HepG2 (cell line): ENCODE data around the gene GLOD4. TPM values are rescaled to one million over a fixed set of nuclear protein-coding genes. Genes with fewer than 3 reads are reported as not detected.
A peak's percentile ranks its signal among the peaks of the same experiment; 100 is the strongest.

Experiments
- ATM ChIP-seq: fragments of 450-650 bp; IDR thresholded peaks from 2 replicates; pipeline ENCODE4 v1.7.1; 2017; ENCODE audit warnings: mild to moderate bottlenecking, borderline replicate concordance
- DMTF1 ChIP-seq: sonication (generic); formaldehyde crosslinking; IDR thresholded peaks from 2 replicates; pipeline ENCODE4 v1.4.0; 2020; ENCODE audit warnings: mild to moderate bottlenecking, missing genetic modification reagents
- ESRRA ChIP-seq: sonication (generic); formaldehyde crosslinking; IDR thresholded peaks from 2 replicates; pipeline ENCODE4 v1.5.1; 2020; ENCODE audit warnings: mild to moderate bottlenecking, low read depth, missing genetic modification reagents
- ETV5 ChIP-seq: IDR thresholded peaks from 2 replicates; pipeline ENCODE4 v1.6.1; 2018; ENCODE audit warnings: missing biosample characterization, missing genetic modification reagents, inconsistent platforms, borderline replicate concordance
- EZH2 ChIP-seq: conservative IDR thresholded peaks from 2 replicates; pipeline ENCODE4 v1.6.1; 2012; ENCODE audit warnings: mild to moderate bottlenecking, low read depth, low read length, moderate library complexity
- KLF15 ChIP-seq: sonication (generic); formaldehyde crosslinking; IDR thresholded peaks from 2 replicates; pipeline ENCODE4 v1.8.1; 2023; ENCODE audit warnings: borderline replicate concordance, mild to moderate bottlenecking, inconsistent platforms, missing genetic modification reagents, mixed read lengths
- MAX ChIP-seq: IDR thresholded peaks from 2 replicates; pipeline ENCODE4 v1.6.1; 2012; ENCODE audit warnings: inconsistent platforms
- NAIF1 ChIP-seq: sonication (generic); formaldehyde crosslinking; IDR thresholded peaks from 2 replicates; pipeline ENCODE4 v1.5.0; 2020; ENCODE audit warnings: mild to moderate bottlenecking, missing genetic modification reagents, borderline replicate concordance
- NR3C1 ChIP-seq: sonication (generic); formaldehyde crosslinking; IDR thresholded peaks from 2 replicates; pipeline ENCODE4 v1.4.0; 2020; ENCODE audit warnings: missing genetic modification reagents
- PBX3 ChIP-seq: sonication (generic); formaldehyde crosslinking; IDR thresholded peaks from 2 replicates; pipeline ENCODE4 v1.8.1; 2023; ENCODE audit warnings: missing genetic modification reagents, inconsistent platforms, borderline replicate concordance
- RAD21 ChIP-seq: fragments of 450-650 bp; formaldehyde crosslinking; IDR thresholded peaks from 2 replicates; pipeline ENCODE4 v1.5.0; 2020; ENCODE audit warnings: mild to moderate bottlenecking
- RELA ChIP-seq: sonication (generic); formaldehyde crosslinking; IDR thresholded peaks from 2 replicates; pipeline ENCODE4 v1.4.0; 2020; ENCODE audit warnings: missing genetic modification reagents
- RFX3 ChIP-seq: IDR thresholded peaks from 2 replicates; pipeline ENCODE4 v1.6.1; 2016; ENCODE audit warnings: missing biosample characterization, missing genetic modification reagents
- SRF ChIP-seq: IDR thresholded peaks from 2 replicates; pipeline ENCODE4 v1.6.1; 2011; ENCODE audit warnings: mild to moderate bottlenecking, low read depth, low read length, moderate library complexity
- SYNCRIP ChIP-seq: fragments of 200-400 bp; formaldehyde crosslinking; IDR thresholded peaks from 2 replicates; pipeline ENCODE4 v1.6.1; 2018; ENCODE audit warnings: mild to moderate bottlenecking, low read depth, low read length; ENCODE audit not compliant: insufficient read depth
- TBL1XR1 ChIP-seq: fragments of 150-350 bp; IDR thresholded peaks from 2 replicates; pipeline ENCODE4 v1.6.1; 2014; ENCODE audit warnings: borderline replicate concordance, low read length; ENCODE audit not compliant: partially characterized antibody
- TRAFD1 ChIP-seq: sonication (generic); formaldehyde crosslinking; IDR thresholded peaks from 2 replicates; pipeline ENCODE4 v1.5.1; 2020; ENCODE audit warnings: missing genetic modification reagents, mild to moderate bottlenecking, borderline replicate concordance
- ZMYM3 ChIP-seq: sonication (generic); formaldehyde crosslinking; IDR thresholded peaks from 2 replicates; pipeline ENCODE4 v1.5.1; 2020; ENCODE audit warnings: mild to moderate bottlenecking, missing genetic modification reagents
- ZNF138 ChIP-seq: sonication (generic); formaldehyde crosslinking; IDR thresholded peaks from 2 replicates; pipeline ENCODE4 v1.5.0; 2020; ENCODE audit warnings: mild to moderate bottlenecking, low read depth, missing genetic modification reagents
- ZNF296 ChIP-seq: sonication (generic); formaldehyde crosslinking; conservative IDR thresholded peaks from 2 replicates; pipeline ENCODE4 v1.5.0; 2020; ENCODE audit warnings: mild to moderate bottlenecking, missing genetic modification reagents
- ZNF431 ChIP-seq: sonication (generic); formaldehyde crosslinking; IDR thresholded peaks from 2 replicates; pipeline ENCODE4 v1.9.0; 2022; ENCODE audit warnings: missing genetic modification reagents, low read depth, mild to moderate bottlenecking, borderline replicate concordance
- ZNF513 ChIP-seq: sonication (generic); formaldehyde crosslinking; conservative IDR thresholded peaks from 2 replicates; pipeline ENCODE4 v1.5.0; 2020; ENCODE audit warnings: missing genetic modification reagents
- ZNF552 ChIP-seq: sonication (generic); formaldehyde crosslinking; IDR thresholded peaks from 2 replicates; pipeline ENCODE4 v1.9.0; 2022; ENCODE audit warnings: missing genetic modification reagents, mild to moderate bottlenecking, borderline replicate concordance
- ZNF562 ChIP-seq: sonication (generic); formaldehyde crosslinking; IDR thresholded peaks from 2 replicates; pipeline ENCODE4 v1.8.0; 2022; ENCODE audit warnings: missing genetic modification reagents, borderline replicate concordance
- polyA plus RNA-seq, 8 experiments: library from polyadenylated mRNA; depleted of rRNA in 3 of 8; stranded (reverse) in 7 of 8; unstranded in 1 of 8; fragments of >200 nt; fragmentation: Illumina TruSeq in 4 of 8; extraction: Trizol in 4 of 8; gene quantifications; 2 replicates each; pipeline versions ENCODE4 v1.2.1 to v1.2.3, GENCODE V29; 2011 to 2016; ENCODE audit warnings: low read depth in 4 of 8, missing spikeins in 1 of 8, mixed read lengths in 1 of 8; ENCODE audit not compliant: insufficient read depth in 1 of 8
- total RNA-seq, 5 experiments: library from RNA; depleted of rRNA; stranded (reverse); fragments of >200 nt; fragmentation: Illumina TruSeq; extraction: Trizol; gene quantifications; 2 replicates each; pipeline ENCODE4 v1.2.3, GENCODE V29; 2016; ENCODE audit warnings: low read depth in 1 of 5

Gene GLOD4
- total and polyA plus RNA-seq, 2 of the 13 experiments (the other 11 are each of a cell fraction or from before 2014, with no cell fraction given): 53.7 to 87.8 TPM

GRCh38 chr17:752002-752619 is 30.0 kb downstream of the GLOD4 start, which contains the start of gene GEMIN4 (continued):
- TF ChIP-seq SYNCRIP (no peak), ESRRA (CRISPR knock-in tag) (no peak), RAD21 (peak; percentile 76), TRAFD1 (no peak), PBX3 (no peak), ZNF296 (CRISPR knock-in tag) (no peak; the same call in 1 of the 2 replicates), ZNF431 (no peak), ZNF513 (no peak), RELA (CRISPR knock-in tag) (no peak), NR3C1 (CRISPR knock-in tag) (no peak), ETV5 (peak; percentile 46), MAX (peak; percentile 83), ZMYM3 (CRISPR knock-in tag) (no peak), DMTF1 (CRISPR knock-in tag) (no peak), RFX3 (CRISPR knock-in tag) (no peak), EZH2 (no peak), ZNF138 (CRISPR knock-in tag) (no peak), ZNF562 (no peak), SRF (no peak), NAIF1 (CRISPR knock-in tag) (no peak), ZNF552 (peak; percentile 22; the same call in 1 of the 2 replicates), KLF15 (CRISPR knock-in tag) (no peak), ATM (no peak), TBL1XR1 (no peak)
